ENCODE measurements around the gene SLC10A3.

Gene SLC10A3

GRCh38 chrX:154505734-154506133 is 15.3 kb upstream of the SLC10A3 start (continued):
- TF ChIP-seq ZNF600 (tag by site-specific recombination; IDR thresholded peaks at IDR 0.05) (no peak), ZNF707 (tag by site-specific recombination; IDR thresholded peaks at IDR 0.05) (no peak), KLF1 (tag by site-specific recombination; IDR thresholded peaks at IDR 0.05) (no peak), ZNF626 (tag by site-specific recombination; IDR thresholded peaks at IDR 0.05) (no peak)

GRCh38 chrX:154502989-154503388 is 12.6 kb upstream of the SLC10A3 start:
- peaks cover 0 to 12% of the 10 kb centered on the region in 2 experiments; a peak in 1 of 3 replicates for H3K36me3 ChIP-seq (ENCODE audit: control insufficient read depth in 2 of 2, insufficient read depth in 1 of 2, low read length in 2 of 2)
- no peak for TF ChIP-seq ZNF23 (tag by site-specific recombination; IDR thresholded peaks at IDR 0.05; ENCODE audit: borderline replicate concordance)
- no peak for TF ChIP-seq ZNF513 (tag by site-specific recombination; IDR thresholded peaks at IDR 0.05)
- TF ChIP-seq ZNF837 (tag by site-specific recombination; IDR thresholded peaks at IDR 0.05), result no peak
- H3K9me3 ChIP-seq (ENCODE audit: control insufficient read depth, insufficient read depth, low read depth, low read length), result no peaks in the 10 kb centered on the region
- POLR2A ChIA-PET, result no interaction called here
- H3K4me3 ChIP-seq (ENCODE audit: low read depth, low read length), result no peak overlapping the region
- CTCF ChIA-PET, result interaction anchor here (0.6 to 0.7 kb wide), 3 partner anchors 12 to 22 kb away, joined by 3 read pairs; partner anchors contain the start of gene SLC10A3
- H3K4me1 ChIP-seq (ENCODE audit: control insufficient read depth, insufficient read depth, low read length), result no peaks in the 10 kb centered on the region
- no peak overlapping the region for H3K27ac ChIP-seq (ENCODE audit: extremely low read depth, low read depth, low read length)

GRCh38 chrX:154502098-154502497 is 11.7 kb upstream of the SLC10A3 start:
- Histone ChIP-seq H3K4me3 (ENCODE audit: low read depth, low read length) (no peak overlapping the region), H3K4me1 (ENCODE audit: control insufficient read depth, insufficient read depth, low read length) (no peaks in the 10 kb centered on the region), H3K36me3 (ENCODE audit: control insufficient read depth in 2 of 2, insufficient read depth in 1 of 2, low read length in 2 of 2) (peaks cover 0 to 6% of the 10 kb centered on the region in 2 experiments; a peak in 1 of 3 replicates), H3K9me3 (ENCODE audit: control insufficient read depth, insufficient read depth, low read depth, low read length) (no peaks in the 10 kb centered on the region), H3K27ac (ENCODE audit: extremely low read depth, low read depth, low read length) (no peak overlapping the region)
- ChIA-PET CTCF (interaction anchor here (0.7 to 1.2 kb wide), 2 partner anchors 13 to 14 kb away, joined by 3 to 5 read pairs; no protein-coding TSS in a partner anchor), POLR2A (no interaction called here)
- no peak for TF ChIP-seq KLF8 (tag by site-specific recombination; IDR thresholded peaks at IDR 0.05)
- TF ChIP-seq ZNF362 (tag by site-specific recombination; IDR thresholded peaks at IDR 0.05), result no peak
- TF ChIP-seq SP7 (tag by site-specific recombination; IDR thresholded peaks at IDR 0.05), result no peak
- no peak for TF ChIP-seq ZNF791 (tag by site-specific recombination; IDR thresholded peaks at IDR 0.05)
- TF ChIP-seq ZNF624 (tag by site-specific recombination; IDR thresholded peaks at IDR 0.05), result no peak
- no peak for TF ChIP-seq PRDM2 (tag by site-specific recombination; IDR thresholded peaks at IDR 0.05; ENCODE audit: borderline replicate concordance)
- TF ChIP-seq ZNF391 (tag by site-specific recombination; IDR thresholded peaks at IDR 0.05; ENCODE audit: borderline replicate concordance, low read depth), result no peak
- TF ChIP-seq ZNF18 (tag by site-specific recombination; IDR thresholded peaks at IDR 0.05), result no peak
- no peak for TF ChIP-seq ZNF174 (tag by site-specific recombination; IDR thresholded peaks at IDR 0.05)
- TF ChIP-seq ZNF184 (tag by site-specific recombination; IDR thresholded peaks at IDR 0.05), result no peak
- TF ChIP-seq ZBTB6 (tag by site-specific recombination; IDR thresholded peaks at IDR 0.05), result no peak
- TF ChIP-seq ZNF211 (tag by site-specific recombination; IDR thresholded peaks at IDR 0.05; ENCODE audit: low read depth), result no peak
- no peak for TF ChIP-seq OVOL3 (tag by site-specific recombination; IDR thresholded peaks at IDR 0.05)
- TF ChIP-seq ZNF747 (tag by site-specific recombination; IDR thresholded peaks at IDR 0.05), result no peak

Measured in HEK293 (cell line).